ENCODE data around the gene PIGBOS1.

Gene PIGBOS1

DNA sequence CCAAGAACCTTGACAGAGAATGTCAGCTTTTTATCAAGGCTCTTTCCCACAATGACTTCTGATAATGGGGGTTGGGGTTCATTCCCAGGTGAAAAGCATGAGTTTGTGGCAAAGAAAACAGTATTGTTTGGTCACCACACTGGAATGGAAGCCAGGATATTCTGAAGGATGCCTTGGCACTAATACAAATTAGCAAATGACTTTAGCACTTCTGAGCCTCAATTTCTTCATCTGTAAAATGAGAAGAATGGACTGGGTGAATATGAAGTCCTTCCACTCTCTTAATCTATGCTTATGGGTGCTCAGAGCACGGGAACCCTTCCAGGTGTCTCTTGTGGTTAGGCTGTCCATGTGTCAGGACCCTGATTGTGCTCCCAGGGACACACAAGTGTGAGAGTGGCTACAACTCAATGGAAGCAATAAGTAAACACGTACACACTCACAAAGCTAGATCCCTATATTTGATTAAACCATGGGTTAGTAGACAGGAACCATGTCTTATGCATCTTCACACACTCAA lies 50.7 kb downstream of the PIGBOS1 start:
- DNase-seq (ENCODE audit: extremely low read depth in 1 of 2, low read depth in 1 of 2), result no peak

DNA sequence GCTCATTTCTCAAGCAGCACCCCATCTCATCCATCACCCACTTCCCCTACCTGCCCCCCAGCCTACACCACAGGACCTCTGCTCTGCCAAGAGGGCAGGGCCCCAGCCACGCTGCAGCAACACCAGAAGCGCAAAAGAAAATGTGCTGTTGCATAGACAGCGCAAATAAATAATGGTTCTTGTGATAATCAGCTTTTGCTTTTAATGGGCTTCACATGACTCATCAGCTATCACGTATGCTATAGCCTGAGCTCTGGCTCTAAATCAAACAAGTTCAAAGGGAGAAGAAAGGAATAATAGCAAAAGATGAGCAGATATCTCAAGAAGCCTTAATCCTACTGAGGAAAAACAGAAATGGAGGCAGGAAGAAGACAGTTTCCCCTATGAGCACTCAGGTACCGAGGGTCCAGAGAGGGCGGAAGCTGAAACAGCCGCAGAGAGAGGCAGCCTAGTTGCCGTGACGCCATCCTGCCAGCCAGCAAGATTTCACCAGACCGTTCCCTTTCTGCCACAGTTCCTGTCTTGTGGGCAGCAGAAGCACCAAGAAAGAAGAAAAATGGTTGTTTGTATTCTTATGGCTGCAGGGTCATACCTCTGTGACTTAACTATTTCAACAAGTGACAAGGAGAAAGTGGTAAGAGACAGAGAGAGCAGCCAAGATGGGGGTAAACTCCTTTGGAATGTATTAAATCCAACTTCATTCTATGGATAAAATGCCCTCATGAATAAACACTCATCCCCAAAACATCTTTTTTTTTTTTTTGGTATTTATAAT lies 51.3 kb downstream of the PIGBOS1 start:
- peak; percentile 40 to 78 for DNase-seq (ENCODE audit: extremely low read depth in 1 of 2, low read depth in 1 of 2)
